LHCN-M2 (cell line): ENCODE data around the gene MARCHF9. TPM values are rescaled to one million over a fixed set of nuclear protein-coding genes. Genes with fewer than 3 reads are reported as not detected.
A peak's percentile ranks its signal among the peaks of the same experiment; 100 is the strongest.

Experiments
- DNase-seq: peaks from one replicate; pipeline ENCODE4 v3.0.0-alpha.2; 2012; ENCODE audit warnings: low read depth
- total RNA-seq: library from RNA; depleted of rRNA; stranded (reverse); fragments of >200 nt; gene quantifications from 2 replicates; pipeline ENCODE4 v1.2.3, GENCODE V29; 2014

MARCHF9 gene
- total RNA-seq, 1 experiment from 2014 or later, result 4.4 TPM

DNA sequence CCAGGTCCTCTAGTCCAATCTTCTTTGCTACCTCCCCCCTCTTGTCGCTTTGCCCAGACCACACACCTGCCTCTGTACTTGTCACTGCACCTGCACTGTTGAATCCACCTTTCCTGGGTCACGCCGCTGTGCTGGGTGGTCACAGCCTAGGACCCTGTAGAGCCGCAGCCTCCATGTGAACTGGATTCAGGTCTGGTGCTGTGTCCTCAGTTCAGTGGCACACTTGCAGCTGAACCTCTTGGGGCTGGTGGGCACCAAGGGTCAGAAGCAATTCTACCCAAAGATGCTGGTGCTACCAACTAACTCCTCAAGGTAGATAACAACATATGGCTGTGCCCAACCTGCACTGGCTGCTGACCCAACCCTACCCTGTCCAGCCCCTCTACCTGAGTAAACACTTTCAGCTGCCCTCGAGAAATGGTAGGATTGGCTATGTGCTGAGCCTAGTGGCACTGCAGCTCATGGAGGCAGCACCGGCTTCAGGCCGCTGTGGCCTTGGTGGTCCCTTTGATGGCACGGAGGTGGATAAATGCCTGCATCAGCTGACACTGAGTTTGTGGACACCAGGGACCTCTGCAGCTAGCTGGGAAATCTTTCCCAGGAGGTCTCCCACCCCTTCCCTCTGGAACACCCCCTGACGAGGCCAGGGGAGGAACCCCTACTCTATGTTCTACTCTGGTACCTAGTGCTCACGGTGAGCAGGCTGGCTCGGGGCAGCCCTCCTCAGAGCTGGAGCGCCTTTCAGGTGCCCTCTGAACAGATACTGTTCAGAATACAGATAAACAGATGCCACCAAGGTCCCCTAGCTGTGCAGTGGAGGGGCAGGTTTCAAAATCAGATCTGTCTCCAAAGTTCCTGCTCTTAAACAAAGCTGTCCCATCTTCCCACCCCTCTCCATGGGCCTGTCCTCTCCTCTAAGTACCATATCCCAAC, 30.6 kb upstream of the MARCHF9 start:
- no peak for DNase-seq

DNA sequence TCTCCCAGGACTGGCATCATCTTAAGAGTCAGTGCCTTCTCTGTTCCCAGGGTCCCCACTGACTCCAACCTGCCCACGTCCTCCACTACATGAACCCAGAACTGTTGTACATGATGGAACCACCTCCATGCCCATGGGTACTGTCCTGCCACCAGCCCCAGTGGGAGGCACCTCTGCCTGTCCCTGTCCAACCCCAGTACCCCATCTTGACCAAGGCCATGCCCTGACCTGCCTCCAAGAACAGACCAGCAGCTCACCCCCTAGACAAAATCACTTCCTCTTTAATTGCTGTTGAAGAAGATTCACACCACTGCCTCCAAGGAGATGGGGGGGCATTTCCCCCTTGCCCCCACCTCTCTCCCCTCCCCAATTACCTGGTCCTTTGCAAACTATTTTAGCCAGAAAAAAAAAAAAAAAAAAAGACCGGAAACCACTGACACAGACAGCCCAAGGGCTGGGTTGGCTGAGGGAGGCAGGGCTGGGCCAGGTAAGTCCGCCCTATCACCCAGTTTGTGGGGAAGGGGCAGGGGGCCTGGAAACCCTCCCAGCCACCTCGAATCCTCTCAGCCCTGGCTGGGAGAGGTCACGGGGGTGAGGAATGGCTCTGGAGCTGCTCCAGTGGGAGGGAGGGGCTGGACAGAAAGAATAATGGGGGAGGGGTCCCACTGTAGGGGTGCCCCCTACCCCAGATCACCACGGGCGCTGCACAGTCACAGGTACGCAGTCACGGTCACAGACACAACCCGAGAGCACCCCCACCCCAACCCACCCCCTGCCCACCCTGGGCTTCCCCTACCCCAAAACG, 29.8 kb upstream of the MARCHF9 start:
- DNase-seq, result no peak

DNA sequence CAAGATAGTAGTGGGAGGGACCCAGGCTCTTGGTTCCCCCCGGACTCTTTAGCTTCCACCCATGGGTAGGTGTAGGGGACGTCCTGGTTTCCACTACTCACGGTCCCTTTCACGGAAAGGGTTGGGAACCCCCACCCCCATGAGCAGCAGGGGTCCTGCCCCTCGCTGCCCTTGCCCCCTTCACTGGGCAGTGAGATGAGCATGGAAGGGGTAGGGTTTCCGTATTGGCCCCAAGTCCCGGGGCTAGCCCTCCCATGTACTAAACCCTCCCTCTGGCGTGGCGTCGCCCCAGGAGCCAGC, 29.1 kb upstream of the MARCHF9 start:
- DNase-seq, result no peak

DNA sequence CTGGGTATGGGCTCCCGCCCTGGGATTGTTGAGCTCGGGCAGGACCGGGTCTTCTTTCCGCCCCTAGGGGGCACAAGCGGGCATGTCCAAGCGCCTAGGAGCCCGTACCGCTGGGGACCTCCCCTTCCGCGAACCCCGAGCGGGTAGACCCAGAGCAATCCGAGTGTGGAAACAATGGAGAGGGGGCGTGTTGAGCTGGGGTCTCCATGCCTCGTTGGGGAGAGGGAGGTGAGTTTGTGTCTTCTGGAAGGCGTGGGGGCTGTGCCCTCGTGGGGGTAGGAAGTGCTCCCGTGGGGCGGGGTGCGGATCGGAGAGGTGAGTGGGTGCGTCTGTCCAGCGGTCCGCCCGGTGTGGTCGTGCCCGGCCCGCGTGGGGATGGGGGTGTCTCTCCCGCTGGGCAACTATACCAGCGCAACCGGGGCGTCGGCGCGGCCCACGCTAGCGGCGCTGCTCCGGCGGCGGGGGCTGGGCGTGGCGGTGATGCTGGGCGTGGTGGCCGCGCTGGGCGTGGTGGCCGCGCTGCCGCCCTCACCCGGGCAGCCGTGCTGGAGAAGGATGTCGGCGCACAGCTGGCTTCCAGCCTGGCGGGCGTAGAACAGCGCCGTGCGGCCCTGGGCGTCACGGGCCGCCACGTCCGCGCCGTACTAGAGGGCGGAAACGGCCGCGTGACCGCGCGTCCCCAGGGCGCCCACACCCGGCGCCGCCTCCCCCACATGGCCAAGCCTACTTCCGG, 28.6 kb upstream of the MARCHF9 start:
- DNase-seq, result peak; percentile 85

- no peak for DNase-seq
Observed at GRCh38 chr12:57726884-57727757, 27.8 kb upstream of the MARCHF9 start.

GRCh38 chr12:57727758-57728395, 27.0 kb upstream of the MARCHF9 start:
- DNase-seq, result no peak

- DNase-seq, result no peak
Observed at GRCh38 chr12:57729321-57729844, 25.5 kb upstream of the MARCHF9 start.

- no peak for DNase-seq
Observed at GRCh38 chr12:57730336-57731067, 24.4 kb upstream of the MARCHF9 start.

DNA sequence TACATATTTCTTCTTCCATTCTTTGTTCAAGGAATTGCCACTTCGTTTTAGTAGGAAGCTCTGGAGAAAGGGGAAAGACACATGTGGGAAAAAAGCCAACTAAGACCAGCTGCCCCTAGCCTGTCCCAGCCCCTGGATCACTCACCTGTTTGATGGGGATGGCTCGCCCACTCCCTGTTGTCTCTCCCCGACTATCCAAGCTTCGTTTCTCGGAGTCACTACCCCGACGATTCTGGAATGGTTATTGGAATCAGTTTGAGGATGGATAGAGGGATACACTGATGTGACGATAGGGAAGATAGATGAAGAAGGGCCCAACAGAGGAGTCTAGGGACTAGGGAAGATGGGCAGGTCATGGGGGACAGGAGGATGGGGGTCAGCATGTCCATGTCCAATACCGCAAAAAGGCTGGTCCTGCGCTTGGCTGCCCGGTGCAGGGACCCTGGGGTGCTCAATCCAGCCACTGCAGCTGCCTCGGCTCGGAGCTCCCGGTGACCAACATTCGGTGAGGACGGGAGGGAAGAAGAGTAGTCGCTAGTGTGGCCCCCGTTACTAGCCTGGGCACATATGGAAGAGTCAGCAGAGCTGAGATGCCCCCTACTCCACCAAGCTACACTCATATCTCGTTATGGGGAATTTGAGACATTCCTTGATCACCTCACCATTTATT, 23.4 kb upstream of the MARCHF9 start:
- no peak for DNase-seq

GRCh38 chr12:57732270-57732669, 22.6 kb upstream of the MARCHF9 start:
- DNase-seq, result no peak

DNA sequence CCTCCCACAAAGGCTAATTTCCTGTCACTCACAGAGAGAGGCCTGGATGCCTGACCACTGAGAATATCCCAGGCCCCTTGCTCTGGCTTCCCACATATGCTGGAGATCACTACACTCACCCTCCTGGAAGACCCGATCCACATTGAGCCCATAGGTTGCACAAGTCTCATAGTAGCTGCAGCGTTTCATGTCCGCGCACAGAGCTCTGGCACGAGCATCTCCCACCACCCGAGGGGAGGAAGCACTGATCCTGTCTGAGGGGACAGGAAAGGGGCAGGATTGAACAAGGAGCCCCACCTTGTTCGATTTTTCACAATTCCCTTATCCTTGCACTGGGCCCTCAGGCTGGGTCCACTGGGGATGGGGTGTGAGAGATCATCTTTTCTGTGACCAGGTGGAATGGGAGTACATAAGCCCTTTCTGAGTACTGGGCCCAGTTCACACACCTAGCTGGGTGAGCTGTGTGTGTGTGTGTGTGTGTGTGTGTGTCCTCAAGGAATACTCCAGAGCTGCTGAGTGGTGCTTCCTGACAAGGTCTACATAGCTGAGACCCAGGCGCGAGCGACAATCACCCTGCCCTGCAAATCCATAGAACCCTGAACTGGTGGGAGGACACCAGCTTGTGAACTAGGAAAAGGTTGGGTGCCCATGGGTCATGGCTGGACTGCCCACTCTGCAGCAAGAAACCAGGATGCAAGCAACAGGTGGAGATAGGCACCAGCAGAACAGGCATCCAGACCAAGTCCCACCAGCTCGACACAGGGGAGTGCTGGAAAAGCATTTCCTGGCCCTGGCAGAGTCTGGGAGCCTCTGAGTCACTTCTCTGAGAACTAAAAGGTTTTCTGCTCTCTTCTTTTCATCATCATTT, 21.9 kb upstream of the MARCHF9 start:
- DNase-seq, result no peak

- DNase-seq, result no peak
Observed at GRCh38 chr12:57733928-57734327, 21.0 kb upstream of the MARCHF9 start.

DNA sequence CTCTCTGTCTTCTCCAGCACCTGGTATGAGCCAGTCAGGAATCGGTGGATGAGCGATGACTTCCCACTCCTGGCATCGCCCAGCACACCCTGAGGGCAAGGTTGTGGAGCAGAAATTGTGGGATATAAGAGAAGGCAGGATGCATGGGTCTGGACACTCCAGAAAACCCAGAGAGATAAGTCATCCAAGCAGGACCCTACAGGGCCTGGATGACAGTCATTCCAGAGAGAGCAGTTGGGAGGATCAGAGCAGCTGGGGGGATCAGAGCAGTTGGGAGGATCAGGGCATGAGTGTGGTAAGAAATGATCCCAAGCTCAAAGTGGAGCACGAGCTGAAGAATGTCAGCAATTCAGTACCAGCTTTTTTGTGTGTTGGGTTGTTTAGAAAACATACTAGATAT, 20.3 kb upstream of the MARCHF9 start:
- DNase-seq, result peak; percentile 46

DNA sequence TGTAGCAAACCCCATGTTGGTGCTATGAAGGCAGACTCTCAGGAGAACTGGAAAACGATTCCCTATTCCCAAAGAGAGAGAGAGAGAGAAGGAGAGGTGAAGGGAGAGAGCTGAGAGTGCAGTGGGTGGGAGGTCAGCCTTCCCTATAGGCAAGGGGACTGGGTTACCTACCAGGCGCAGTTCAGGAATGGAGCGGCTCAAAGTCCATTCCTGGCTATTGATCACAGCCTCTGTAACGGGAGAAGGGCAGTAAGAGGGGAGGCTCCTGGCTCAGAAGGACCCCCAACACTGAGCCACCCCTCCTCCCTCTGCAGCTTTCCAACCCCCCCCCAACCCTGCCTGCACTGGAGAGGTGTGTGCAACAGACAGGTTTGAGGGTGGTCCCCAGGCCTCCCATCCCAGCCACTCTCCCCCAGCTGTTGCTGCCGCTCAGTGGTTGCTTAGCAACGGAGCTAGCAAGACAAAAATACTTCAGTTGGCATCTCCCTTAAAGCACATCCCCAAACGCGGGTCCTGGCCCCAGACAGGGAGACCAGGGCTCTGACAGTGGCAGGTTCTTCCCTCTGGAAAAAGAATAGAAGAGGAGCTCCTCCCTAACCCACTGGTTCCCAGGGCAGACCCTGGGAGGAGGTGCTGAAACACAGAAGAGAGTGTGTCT, 19.6 kb upstream of the MARCHF9 start:
- DNase-seq, result peak; percentile 81

- peak; percentile 54 for DNase-seq
Observed at GRCh38 chr12:57735952-57736740, 18.8 kb upstream of the MARCHF9 start.

DNA sequence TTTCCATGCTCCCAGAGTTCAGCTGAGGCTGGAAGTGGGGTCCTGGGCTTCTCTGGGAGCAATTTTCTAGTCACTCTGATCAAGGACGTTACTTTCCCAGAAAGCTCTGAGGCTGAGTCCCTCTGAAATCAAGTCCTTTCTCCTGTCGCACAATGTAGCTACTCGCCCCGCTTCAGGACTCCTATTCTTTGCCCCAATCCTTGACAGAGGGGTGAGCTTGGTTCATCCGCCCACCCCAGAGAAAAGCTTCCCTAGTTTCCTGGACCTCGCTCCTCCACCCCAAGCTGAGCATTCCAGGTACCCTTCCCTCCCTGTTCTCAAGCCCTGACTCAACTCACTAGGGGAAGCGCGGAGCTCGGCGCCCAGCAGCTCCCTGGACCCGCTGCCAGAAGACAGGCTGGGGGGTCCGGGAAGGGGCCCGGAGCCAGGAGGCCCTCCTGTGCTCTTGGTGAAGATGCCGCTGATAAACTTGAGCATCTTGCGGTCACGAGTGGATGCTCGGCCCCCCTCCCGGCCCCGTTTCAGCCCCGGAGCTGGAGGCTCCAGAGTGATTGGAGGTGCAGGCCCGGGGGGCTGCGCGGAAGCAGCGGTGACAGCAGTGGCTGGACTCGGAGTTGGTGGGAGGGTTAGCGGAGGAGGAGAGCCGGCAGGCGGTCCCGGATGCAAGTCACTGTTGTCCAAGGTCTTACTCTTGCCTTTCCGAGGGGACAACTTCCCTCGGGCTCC, 18.0 kb upstream of the MARCHF9 start:
- DNase-seq, result no peak
